Testis (tissue), 3 donors: ENCODE data around the gene NPAS3. TPM values are rescaled to one million over a fixed set of nuclear protein-coding genes. Genes with fewer than 3 reads are reported as not detected.

Source experiments
- DNase-seq: peaks from one replicate; pipeline ENCODE4 v3.0.0-alpha.2; 2019
- H3K27ac ChIP-seq, 2 donors: fragments of 200-600 bp; sonication (generic); one replicate each; pipeline ENCODE4 v1.5.1; 2019
- H3K27me3 ChIP-seq: fragments of 200-600 bp; sonication (generic); one replicate; pipeline ENCODE4 v1.5.1; 2019
- H3K36me3 ChIP-seq: fragments of 200-600 bp; sonication (generic); one replicate; pipeline ENCODE4 v1.5.1; 2017; ENCODE audit warnings: low read depth; ENCODE audit errors: missing control alignments
- H3K4me1 ChIP-seq: fragments of 200-600 bp; sonication (generic); one replicate; pipeline ENCODE4 v1.5.1; 2019
- H3K4me3 ChIP-seq, 2 donors: fragments of 200-600 bp; sonication (generic); one replicate each; pipeline ENCODE4 v1.5.1; 2017 to 2019
- H3K9me3 ChIP-seq: fragments of 200-600 bp; sonication (generic); one replicate; pipeline ENCODE4 v1.5.1; 2017
- CTCF ChIP-seq, 3 experiments: fragments of 450-650 bp in 2 of 3; fragments of 200-600 bp in 1 of 3; sonication (generic) in 1 of 3; IDR thresholded peaks; one replicate each; pipeline ENCODE4 v1.5.1; 2016 to 2019; ENCODE audit warnings: antibody characterized with exemption in 3 of 3, mild to moderate bottlenecking in 2 of 3, moderate library complexity in 1 of 3
- POLR2A ChIP-seq: fragments of 450-650 bp; IDR thresholded peaks from one replicate; pipeline ENCODE4 v1.6.1; 2017; ENCODE audit warnings: antibody characterized with exemption, mild to moderate bottlenecking, moderate library complexity
- WGBS, 2 donors: methylation state at CpG; one replicate each; pipeline ENCODE4 v1.1.5; 2018; 5-methylcytosine and 5-hydroxymethylcytosine counted together
- intact Hi-C: fragments of 100-400 bp; cut with DNase I; formaldehyde crosslinking; loops from one replicate; pipeline ENCODE4 v1.15.1; 2023; ENCODE audit warnings: low total_unique reads
- polyA plus RNA-seq: library from polyadenylated mRNA; stranded (reverse); fragments of 350-450 nt; fragmentation: Illumina TruSeq; extraction: RNeasy Lipid Tissue Mini Kit (QIAGEN cat#74804); gene quantifications from one replicate; pipeline ENCODE4 v1.2.3, GENCODE V29; 2014; ENCODE audit warnings: low read depth, low replicate concordance; ENCODE audit not compliant: insufficient read depth
- total RNA-seq, 2 donors: library from RNA; depleted of rRNA; stranded (reverse); fragments of >200 nt; gene quantifications; one replicate each; pipeline ENCODE4 v1.2.3, GENCODE V29; 2016

NPAS3 gene
- total and polyA plus RNA-seq, 3 donors from 2014 or later, result 1.1 to 3.7 (median 1.8) TPM

- no peak for DNase-seq
- intact Hi-C loops, result no loop called here
- no peaks in the 10 kb centered on the region for H3K4me1 ChIP-seq
- no peak overlapping the region for H3K4me3 ChIP-seq
- no peak for TF ChIP-seq POLR2A
- H3K27me3 ChIP-seq, result no peaks in the 10 kb centered on the region
- H3K9me3 ChIP-seq, result no peaks in the 10 kb centered on the region
- H3K27ac ChIP-seq, result no peak overlapping the region
- WGBS, 2 donors, result 55 to 57% methylated on average over 4 of the region's 4 CpGs
- H3K36me3 ChIP-seq, result no peaks in the 10 kb centered on the region
Observed at GRCh38 chr14:33297565-33297964, 358.9 kb downstream of the NPAS3 start.

- TF ChIP-seq POLR2A (no peak), CTCF (IDR thresholded peaks at IDR 0.05) (no peak)
- H3K4me3 ChIP-seq, result no peak overlapping the region
- no peaks in the 10 kb centered on the region for H3K4me1 ChIP-seq
- intact Hi-C loops, result no loop called here
- no peak overlapping the region for H3K27ac ChIP-seq
- WGBS, 2 donors, result 18 to 32% methylated on average over 11 of the region's 11 CpGs
- H3K27me3 ChIP-seq, result no peaks in the 10 kb centered on the region
- peak; percentile 17 for DNase-seq
- no peaks in the 10 kb centered on the region for H3K9me3 ChIP-seq
- no peaks in the 10 kb centered on the region for H3K36me3 ChIP-seq
Observed at GRCh38 chr14:33307691-33308251, 369.1 kb downstream of the NPAS3 start.

- TF ChIP-seq POLR2A, result no peak
- no peak for TF ChIP-seq CTCF (IDR thresholded peaks at IDR 0.05)
- no peaks in the 10 kb centered on the region for H3K36me3 ChIP-seq
- H3K4me1 ChIP-seq, result no peaks in the 10 kb centered on the region
- H3K27ac ChIP-seq, result no peak overlapping the region
- H3K4me3 ChIP-seq, result no peak overlapping the region
- H3K9me3 ChIP-seq, result no peaks in the 10 kb centered on the region
- no peak for DNase-seq
- 81 to 90% methylated on average over 4 of the region's 4 CpGs for WGBS, 2 donors
- intact Hi-C loops, result no loop called here
- H3K27me3 ChIP-seq, result no peaks in the 10 kb centered on the region
Observed at GRCh38 chr14:33309106-33309505, 370.4 kb downstream of the NPAS3 start.

GRCh38 chr14:33315217-33315616 is 376.5 kb downstream of the NPAS3 start:
- intact Hi-C loops, result no loop called here
- 87 to 89% methylated on average over 3 of the region's 3 CpGs for WGBS, 2 donors

GRCh38 chr14:33315721-33316120 is 377.0 kb downstream of the NPAS3 start:
- intact Hi-C loops, result no loop called here
- WGBS, 2 donors, result 50 to 63% methylated on average over 2 of the region's 2 CpGs
- H3K4me3 ChIP-seq, result no peak overlapping the region
- TF ChIP-seq CTCF (IDR thresholded peaks at IDR 0.05) (no peak), POLR2A (no peak)
- H3K4me1 ChIP-seq, result no peaks in the 10 kb centered on the region
- H3K27ac ChIP-seq, result no peak overlapping the region
- no peak for DNase-seq
- H3K27me3 ChIP-seq, result no peaks in the 10 kb centered on the region
- no peaks in the 10 kb centered on the region for H3K36me3 ChIP-seq
- no peaks in the 10 kb centered on the region for H3K9me3 ChIP-seq

More at GRCh38 chr14:33315217-33315616, 376.5 kb downstream of the NPAS3 start:
- H3K9me3 ChIP-seq, result no peaks in the 10 kb centered on the region
- H3K4me1 ChIP-seq, result no peaks in the 10 kb centered on the region
- no peaks in the 10 kb centered on the region for H3K36me3 ChIP-seq
- no peak for TF ChIP-seq CTCF (IDR thresholded peaks at IDR 0.05)
- no peak for TF ChIP-seq POLR2A
- H3K27ac ChIP-seq, result no peak overlapping the region
- DNase-seq, result no peak
- H3K27me3 ChIP-seq, result no peaks in the 10 kb centered on the region
- no peak overlapping the region for H3K4me3 ChIP-seq
